Neural progenitor cell (in vitro differentiated cells): ENCODE data around the gene DOK7. TPM values are rescaled to one million over a fixed set of nuclear protein-coding genes. Genes with fewer than 3 reads are reported as not detected.

Experiments
- DNase-seq: peaks from one replicate; pipeline ENCODE4 v3.0.0-alpha.2; 2016; ENCODE audit warnings: low spot score
- H2AFZ ChIP-seq: fragments of 200-600 bp; sonication (generic); replicated peaks from 2 replicates; pipeline ENCODE4 v1.6.1; 2016; ENCODE audit warnings: antibody characterized with exemption
- H3F3A ChIP-seq: fragments of 200-600 bp; sonication (generic); 2 replicates; pipeline ENCODE4 v1.6.1; 2016; ENCODE audit warnings: antibody characterized with exemption, low read depth
- H3K27ac ChIP-seq: fragments of 200-600 bp; sonication (generic); 2 replicates; pipeline ENCODE4 v1.5.1; 2016; ENCODE audit warnings: mild to moderate bottlenecking
- H3K27me3 ChIP-seq: fragments of 200-600 bp; sonication (generic); 2 replicates; pipeline ENCODE4 v1.6.1; 2016; ENCODE audit warnings: mild to moderate bottlenecking, moderate library complexity
- H3K36me3 ChIP-seq: fragments of 200-600 bp; sonication (generic); 2 replicates; pipeline ENCODE4 v1.5.1; 2016
- H3K4me1 ChIP-seq: fragments of 200-600 bp; sonication (generic); 2 replicates; pipeline ENCODE4 v1.6.1; 2016; ENCODE audit warnings: mixed run types
- H3K4me2 ChIP-seq: fragments of 200-600 bp; sonication (generic); 2 replicates; pipeline ENCODE4 v1.6.1; 2016
- H3K4me3 ChIP-seq: fragments of 200-600 bp; sonication (generic); 2 replicates; pipeline ENCODE4 v1.5.1; 2016
- H3K79me2 ChIP-seq: fragments of 200-600 bp; sonication (generic); 2 replicates; pipeline ENCODE4 v1.6.1; 2016; ENCODE audit warnings: low read depth
- H3K9ac ChIP-seq: fragments of 200-600 bp; sonication (generic); 2 replicates; pipeline ENCODE4 v1.6.1; 2016
- H3K9me3 ChIP-seq: fragments of 200-600 bp; sonication (generic); 2 replicates; pipeline ENCODE4 v1.5.1; 2016; ENCODE audit warnings: low read depth
- H4K20me1 ChIP-seq: fragments of 200-600 bp; sonication (generic); 2 replicates; pipeline ENCODE4 v1.6.1; 2016; ENCODE audit warnings: low read depth
- H3K27ac Mint-ChIP-seq: 3 replicates; pipeline ENCODE4 v1.8.0; 2021; ENCODE audit warnings: mixed read lengths
- H3K27me3 Mint-ChIP-seq: 2 replicates; pipeline ENCODE4 v1.8.0; 2022; ENCODE audit warnings: low read depth, mild to moderate bottlenecking, inconsistent platforms, moderate library complexity, mixed read lengths; ENCODE audit not compliant: insufficient read depth
- H3K36me3 Mint-ChIP-seq: 3 replicates; pipeline ENCODE4 v1.8.0; 2021; ENCODE audit warnings: mixed read lengths
- H3K4me1 Mint-ChIP-seq: 3 replicates; pipeline ENCODE4 v1.8.0; 2021; ENCODE audit warnings: mixed read lengths
- H3K4me3 Mint-ChIP-seq: 3 replicates; pipeline ENCODE4 v1.8.0; 2021; ENCODE audit warnings: mild to moderate bottlenecking, moderate library complexity, mixed read lengths
- H3K9me3 Mint-ChIP-seq: 3 replicates; pipeline ENCODE4 v1.8.0; 2020; ENCODE audit warnings: mixed read lengths
- EZH2 ChIP-seq: fragments of 200-600 bp; sonication (generic); IDR thresholded peaks from 2 replicates; pipeline ENCODE4 v1.6.1; 2017; ENCODE audit warnings: antibody characterized with exemption, mild to moderate bottlenecking, moderate library complexity
- EZH2phosphoT487 ChIP-seq: fragments of 200-600 bp; sonication (generic); IDR thresholded peaks from 2 replicates; pipeline ENCODE4 v1.6.1; 2017; ENCODE audit warnings: antibody characterized with exemption
- total RNA-seq: library from RNA; depleted of rRNA; stranded (reverse); fragments of >200 nt; gene quantifications from 2 replicates; pipeline ENCODE4 v1.2.3, GENCODE V29; 2015; ENCODE audit warnings: low replicate concordance
- TF ChIP-seq, protein P1 (sequence below): fragments of 200-600 bp; sonication (generic); IDR thresholded peaks from 2 replicates; pipeline ENCODE4 v1.5.1; 2017; ENCODE audit warnings: antibody characterized with exemption, mild to moderate bottlenecking

Gene DOK7
- total RNA-seq, 1 donor from 2014 or later, result not detected

DNA sequence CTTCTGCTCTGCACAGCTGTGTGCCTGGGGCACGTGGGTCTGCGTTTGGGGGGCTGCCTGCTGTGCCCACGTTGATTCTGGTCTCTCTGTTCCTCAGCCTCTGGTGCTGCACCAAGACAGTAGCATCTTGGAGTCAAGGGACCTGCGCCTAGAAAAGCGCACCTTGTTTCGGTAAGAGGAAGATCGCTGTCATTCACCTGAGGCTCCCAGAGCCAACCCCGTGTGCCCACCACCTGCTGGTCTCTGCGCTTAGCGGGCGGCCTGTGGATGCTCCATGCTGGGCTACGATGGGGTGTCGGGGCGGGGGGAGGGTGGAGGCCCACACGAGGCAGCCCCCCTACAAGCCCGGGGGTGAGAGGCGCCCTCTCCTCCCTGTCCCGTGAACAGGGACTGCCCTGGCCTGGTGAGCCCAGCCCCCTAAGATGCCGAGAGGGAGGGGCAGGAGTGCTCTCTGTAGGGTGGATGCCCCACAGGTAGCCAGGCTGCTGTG is 40.3 kb upstream of the DOK7 start:
- H3K4me3 Mint-ChIP-seq, result no peak overlapping the region
- H3K4me3 ChIP-seq, result no peak overlapping the region
- H3K4me1 ChIP-seq, result no peaks in the 10 kb centered on the region
- no peaks in the 10 kb centered on the region for H3K79me2 ChIP-seq
- H3K27me3 ChIP-seq, result no peaks in the 10 kb centered on the region
- TF ChIP-seq EZH2phosphoT487 (no peak), EZH2 (no peak)
- TF ChIP-seq, protein P1, sequence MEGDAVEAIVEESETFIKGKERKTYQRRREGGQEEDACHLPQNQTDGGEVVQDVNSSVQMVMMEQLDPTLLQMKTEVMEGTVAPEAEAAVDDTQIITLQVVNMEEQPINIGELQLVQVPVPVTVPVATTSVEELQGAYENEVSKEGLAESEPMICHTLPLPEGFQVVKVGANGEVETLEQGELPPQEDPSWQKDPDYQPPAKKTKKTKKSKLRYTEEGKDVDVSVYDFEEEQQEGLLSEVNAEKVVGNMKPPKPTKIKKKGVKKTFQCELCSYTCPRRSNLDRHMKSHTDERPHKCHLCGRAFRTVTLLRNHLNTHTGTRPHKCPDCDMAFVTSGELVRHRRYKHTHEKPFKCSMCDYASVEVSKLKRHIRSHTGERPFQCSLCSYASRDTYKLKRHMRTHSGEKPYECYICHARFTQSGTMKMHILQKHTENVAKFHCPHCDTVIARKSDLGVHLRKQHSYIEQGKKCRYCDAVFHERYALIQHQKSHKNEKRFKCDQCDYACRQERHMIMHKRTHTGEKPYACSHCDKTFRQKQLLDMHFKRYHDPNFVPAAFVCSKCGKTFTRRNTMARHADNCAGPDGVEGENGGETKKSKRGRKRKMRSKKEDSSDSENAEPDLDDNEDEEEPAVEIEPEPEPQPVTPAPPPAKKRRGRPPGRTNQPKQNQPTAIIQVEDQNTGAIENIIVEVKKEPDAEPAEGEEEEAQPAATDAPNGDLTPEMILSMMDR, result no peak
- H2AFZ ChIP-seq, result no peak overlapping the region
- peaks cover 12% of the 10 kb centered on the region for H3K36me3 Mint-ChIP-seq
- no peak overlapping the region for H3K27ac Mint-ChIP-seq
- no peak overlapping the region for H3K4me2 ChIP-seq
- DNase-seq, result no peak
- H3K9ac ChIP-seq, result no peak overlapping the region
- no peaks in the 10 kb centered on the region for H3K36me3 ChIP-seq
- H3K27me3 Mint-ChIP-seq, result peaks cover 2% of the 10 kb centered on the region
- peaks cover 3% of the 10 kb centered on the region for H4K20me1 ChIP-seq
- H3K9me3 ChIP-seq, result no peaks in the 10 kb centered on the region
- H3K9me3 Mint-ChIP-seq, result no peaks in the 10 kb centered on the region
- no peaks in the 10 kb centered on the region for H3F3A ChIP-seq
- peaks cover 3% of the 10 kb centered on the region for H3K4me1 Mint-ChIP-seq
- no peak overlapping the region for H3K27ac ChIP-seq

DNA sequence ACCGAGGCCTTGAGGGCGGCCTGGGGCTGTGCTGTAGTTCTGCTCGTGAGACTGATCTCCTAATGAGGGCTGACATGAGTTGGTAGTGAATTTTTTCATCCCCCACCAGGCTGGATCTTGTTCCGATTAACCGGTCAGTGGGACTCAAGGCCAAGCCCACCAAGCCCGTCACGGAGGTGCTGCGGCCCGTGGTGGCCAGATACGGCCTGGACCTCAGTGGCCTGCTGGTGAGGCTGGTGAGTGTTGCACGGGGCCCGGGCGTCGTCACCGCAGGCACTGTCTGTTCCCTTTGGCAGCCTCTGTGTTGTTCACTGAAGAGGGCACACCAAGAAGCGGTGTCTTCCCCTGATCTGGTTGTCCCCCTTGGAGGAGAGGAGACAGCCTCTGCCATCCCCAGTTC is 39.7 kb upstream of the DOK7 start:
- Mint-ChIP-seq H3K27ac (no peak overlapping the region), H3K4me1 (peaks cover 3% of the 10 kb centered on the region), H3K9me3 (no peaks in the 10 kb centered on the region), H3K27me3 (peaks cover 2% of the 10 kb centered on the region), H3K4me3 (no peak overlapping the region), H3K36me3 (peaks cover 13% of the 10 kb centered on the region)
- H4K20me1 ChIP-seq, result peaks cover 3% of the 10 kb centered on the region
- H3K4me3 ChIP-seq, result no peak overlapping the region
- no peaks in the 10 kb centered on the region for H3K36me3 ChIP-seq
- H3K27me3 ChIP-seq, result no peaks in the 10 kb centered on the region
- H3F3A ChIP-seq, result no peaks in the 10 kb centered on the region
- H3K79me2 ChIP-seq, result no peaks in the 10 kb centered on the region
- TF ChIP-seq EZH2 (no peak), EZH2phosphoT487 (no peak)
- TF ChIP-seq, protein P1, result no peak
- H3K4me1 ChIP-seq, result no peaks in the 10 kb centered on the region
- no peak overlapping the region for H2AFZ ChIP-seq
- no peak for DNase-seq
- H3K27ac ChIP-seq, result no peak overlapping the region
- H3K9me3 ChIP-seq, result no peaks in the 10 kb centered on the region
- no peak overlapping the region for H3K4me2 ChIP-seq
- H3K9ac ChIP-seq, result no peak overlapping the region

DNA sequence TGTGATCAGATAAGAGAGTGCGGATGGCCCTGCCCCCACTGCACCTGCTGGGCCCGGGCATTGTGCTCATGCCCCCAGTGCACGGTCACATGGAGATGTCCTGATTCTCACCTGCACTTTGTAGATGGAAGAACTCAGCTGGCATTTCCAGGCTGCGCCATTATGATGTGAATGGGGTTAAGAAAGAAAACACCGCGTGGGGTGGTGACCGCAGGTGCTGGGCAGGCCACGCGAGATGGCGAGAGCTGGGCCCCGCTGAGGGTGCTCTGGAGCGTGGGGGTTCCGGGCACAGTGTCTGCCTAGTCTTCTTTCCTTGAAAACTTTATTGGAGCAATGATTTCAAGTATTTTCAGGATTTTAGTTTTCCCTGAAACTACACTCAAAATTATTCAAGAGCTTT is 39.2 kb upstream of the DOK7 start:
- TF ChIP-seq, protein P1, result no peak

More for the DNA sequence above, 39.2 kb upstream of the DOK7 start:
- H3K79me2 ChIP-seq, result no peaks in the 10 kb centered on the region
- peaks cover 2% of the 10 kb centered on the region for H3K27me3 Mint-ChIP-seq
- no peak for DNase-seq
- no peak overlapping the region for H3K4me3 Mint-ChIP-seq
- H3K4me3 ChIP-seq, result no peak overlapping the region
- H3K27ac ChIP-seq, result no peak overlapping the region
- no peak overlapping the region for H3K9ac ChIP-seq
- H3K27ac Mint-ChIP-seq, result no peak overlapping the region
- peaks cover 13% of the 10 kb centered on the region for H3K36me3 Mint-ChIP-seq
- no peak overlapping the region for H2AFZ ChIP-seq
- H3K4me1 Mint-ChIP-seq, result peaks cover 3% of the 10 kb centered on the region
- H3K4me1 ChIP-seq, result no peaks in the 10 kb centered on the region
- no peaks in the 10 kb centered on the region for H3K9me3 Mint-ChIP-seq
- H3F3A ChIP-seq, result no peaks in the 10 kb centered on the region
- H3K27me3 ChIP-seq, result no peaks in the 10 kb centered on the region
- peaks cover 3% of the 10 kb centered on the region for H4K20me1 ChIP-seq
- no peak overlapping the region for H3K4me2 ChIP-seq
- no peaks in the 10 kb centered on the region for H3K9me3 ChIP-seq
- H3K36me3 ChIP-seq, result no peaks in the 10 kb centered on the region
